Ectodermal cell (in vitro differentiated cells): Measurements from ENCODE around the gene C1orf52.
A peak's percentile ranks its signal among the peaks of the same experiment; 100 is the strongest.

ENCODE experiments used
- H3K27ac ChIP-seq: 2 replicates; pipeline ENCODE4 v1.7.0; 2013; ENCODE audit warnings: mild to moderate bottlenecking, low read depth, low read length; ENCODE audit not compliant: insufficient read depth, poor library complexity, severe bottlenecking
- H3K27me3 ChIP-seq: 2 replicates; pipeline ENCODE4 v1.7.0; 2013; ENCODE audit warnings: mild to moderate bottlenecking, low read length; ENCODE audit not compliant: insufficient read depth, control insufficient read depth, poor library complexity, severe bottlenecking
- H3K36me3 ChIP-seq: one replicate; pipeline ENCODE4 v1.7.0; 2013; ENCODE audit warnings: low read length; ENCODE audit not compliant: control insufficient read depth, insufficient read depth
- H3K4me1 ChIP-seq: one replicate; pipeline ENCODE4 v1.7.0; 2013; ENCODE audit warnings: low read length; ENCODE audit not compliant: control insufficient read depth, insufficient read depth
- H3K4me3 ChIP-seq: 2 replicates; pipeline ENCODE4 v1.7.0; 2013; ENCODE audit warnings: low read depth, low read length, control low read depth; ENCODE audit not compliant: insufficient read depth
- H3K9me3 ChIP-seq: 2 replicates; pipeline ENCODE4 v1.7.0; 2013; ENCODE audit warnings: mild to moderate bottlenecking, low read length, moderate library complexity; ENCODE audit not compliant: control insufficient read depth
- WGBS, 2 experiments: methylation state at CpG; one replicate each; pipeline ENCODE4 v1.1.7; 2013; ENCODE audit warnings: missing lambda C conversion rate in 2 of 2; 5-methylcytosine and 5-hydroxymethylcytosine counted together

Gene C1orf52

GRCh38 chr1:85237613-85238012, 21.8 kb downstream of the C1orf52 start:
- no peak overlapping the region for H3K4me3 ChIP-seq
- no peaks in the 10 kb centered on the region for H3K9me3 ChIP-seq
- H3K27me3 ChIP-seq: no peaks in the 10 kb centered on the region
- H3K36me3 ChIP-seq: no peaks in the 10 kb centered on the region
- H3K27ac ChIP-seq: no peak overlapping the region
- H3K4me1 ChIP-seq: peaks cover 10% of the 10 kb centered on the region
- 94 to 97% methylated on average over 1 of the region's 1 CpG for WGBS, 2 experiments

GRCh38 chr1:85230305-85230977, 29.0 kb downstream of the C1orf52 start:
- Histone ChIP-seq H3K9me3 (no peaks in the 10 kb centered on the region), H3K4me3 (no peak overlapping the region), H3K36me3 (no peaks in the 10 kb centered on the region), H3K4me1 (peaks cover 9% of the 10 kb centered on the region), H3K27ac (no peak overlapping the region), H3K27me3 (no peaks in the 10 kb centered on the region)
- 88 to 92% methylated on average over 8 of the region's 8 CpGs for WGBS, 2 experiments

- H3K4me3 ChIP-seq: no peak overlapping the region
Observed at GRCh38 chr1:85229574-85230097, 29.8 kb downstream of the C1orf52 start.

GRCh38 chr1:85228972-85229371, 30.5 kb downstream of the C1orf52 start:
- Histone ChIP-seq H3K36me3 (no peaks in the 10 kb centered on the region), H3K27me3 (no peaks in the 10 kb centered on the region), H3K4me1 (peaks cover 18% of the 10 kb centered on the region), H3K27ac (no peak overlapping the region), H3K4me3 (no peak overlapping the region), H3K9me3 (no peaks in the 10 kb centered on the region)
- 92 to 100% methylated on average over 1 of the region's 1 CpG for WGBS, 2 experiments

More at GRCh38 chr1:85229574-85230097, 29.8 kb downstream of the C1orf52 start:
- Histone ChIP-seq H3K27me3 (no peaks in the 10 kb centered on the region), H3K27ac (no peak overlapping the region), H3K36me3 (no peaks in the 10 kb centered on the region), H3K9me3 (no peaks in the 10 kb centered on the region), H3K4me1 (peaks cover 17% of the 10 kb centered on the region)
- WGBS, 2 experiments: 88 to 91% methylated on average over 6 of the region's 6 CpGs

- no peaks in the 10 kb centered on the region for H3K36me3 ChIP-seq
- H3K4me3 ChIP-seq: no peak overlapping the region
- no peaks in the 10 kb centered on the region for H3K9me3 ChIP-seq
- H3K27ac ChIP-seq: peak overlapping the region; percentile 1
- 60 to 68% methylated on average over 5 of the region's 5 CpGs for WGBS, 2 experiments
- no peaks in the 10 kb centered on the region for H3K27me3 ChIP-seq
- peaks cover 18% of the 10 kb centered on the region for H3K4me1 ChIP-seq
Observed at GRCh38 chr1:85225624-85226380, 33.7 kb downstream of the C1orf52 start.

- 61 to 69% methylated on average over 2 to 3 of the region's 3 CpGs for WGBS, 2 experiments
- Histone ChIP-seq H3K4me3 (no peak overlapping the region), H3K4me1 (peaks cover 24% of the 10 kb centered on the region)
Observed at GRCh38 chr1:85224734-85225623, 34.5 kb downstream of the C1orf52 start.

GRCh38 chr1:85224295-85224694, 35.2 kb downstream of the C1orf52 start:
- Histone ChIP-seq H3K4me3 (no peak overlapping the region), H3K4me1 (peaks cover 24% of the 10 kb centered on the region), H3K27me3 (no peaks in the 10 kb centered on the region), H3K9me3 (no peaks in the 10 kb centered on the region), H3K36me3 (no peaks in the 10 kb centered on the region), H3K27ac (no peak overlapping the region)

More at GRCh38 chr1:85224734-85225623, 34.5 kb downstream of the C1orf52 start:
- Histone ChIP-seq H3K9me3 (no peaks in the 10 kb centered on the region), H3K36me3 (no peaks in the 10 kb centered on the region), H3K27me3 (no peaks in the 10 kb centered on the region), H3K27ac (no peak overlapping the region)

GRCh38 chr1:85223334-85223733, 36.1 kb downstream of the C1orf52 start:
- Histone ChIP-seq H3K36me3 (no peaks in the 10 kb centered on the region), H3K27ac (no peak overlapping the region), H3K27me3 (no peaks in the 10 kb centered on the region), H3K9me3 (no peaks in the 10 kb centered on the region), H3K4me1 (peaks cover 24% of the 10 kb centered on the region), H3K4me3 (no peak overlapping the region)
- WGBS, 2 experiments: 83 to 88% methylated on average over 5 of the region's 5 CpGs

- 60 to 69% methylated on average over 7 of the region's 7 CpGs for WGBS, 2 experiments
- H3K27me3 ChIP-seq: no peaks in the 10 kb centered on the region
Observed at GRCh38 chr1:85220756-85221201, 38.7 kb downstream of the C1orf52 start.

More at GRCh38 chr1:85220756-85221201, 38.7 kb downstream of the C1orf52 start:
- no peak overlapping the region for H3K27ac ChIP-seq
- peaks cover 19% of the 10 kb centered on the region for H3K4me1 ChIP-seq
- no peaks in the 10 kb centered on the region for H3K36me3 ChIP-seq
- no peak overlapping the region for H3K4me3 ChIP-seq
- no peaks in the 10 kb centered on the region for H3K9me3 ChIP-seq
